MCF 10A (cell line): ENCODE measurements around the gene EVC2. TPM values are rescaled to one million over a fixed set of nuclear protein-coding genes. Genes with fewer than 3 reads are reported as not detected.

Experiments used
- BruUV-seq: library from RNA; stranded (reverse); fragments of 400-500 nt; replicated peaks from 2 replicates; lab custom pipeline; 2021; lab: Mats Ljungman, UMichigan
- CTCF ChIA-PET: fragments of 300-600 bp; sonication (Branson Sonifier 250); formaldehyde crosslinking; extraction: SDS; loops from one replicate; lab custom pipeline; 2021; ENCODE audit warnings: antibody characterized with exemption, inconsistent platforms; lab: Yijun Ruan, JAX
- POLR2A ChIA-PET: fragments of 300-600, 350-650 bp; sonication (Branson Sonifier 250); formaldehyde crosslinking; extraction: SDS; loops from one replicate; lab custom pipeline; 2020; ENCODE audit warnings: antibody characterized with exemption, inconsistent platforms; lab: Yijun Ruan, JAX
- DNase-seq: peaks from one replicate; pipeline ENCODE4 v3.0.0-alpha.2; 2018; ENCODE audit not compliant: unreplicated experiment
- H3K27ac Mint-ChIP-seq: one replicate; pipeline ENCODE4 v1.8.0; 2022; ENCODE audit warnings: mild to moderate bottlenecking, low read depth, mixed read lengths; ENCODE audit not compliant: unreplicated experiment
- H3K27me3 Mint-ChIP-seq: one replicate; pipeline ENCODE4 v1.8.0; 2022; ENCODE audit warnings: mixed read lengths; ENCODE audit not compliant: insufficient read depth, unreplicated experiment
- H3K36me3 Mint-ChIP-seq: one replicate; pipeline ENCODE4 v1.8.0; 2022; ENCODE audit warnings: mild to moderate bottlenecking, moderate library complexity, mixed read lengths; ENCODE audit not compliant: insufficient read depth, unreplicated experiment
- H3K4me1 Mint-ChIP-seq: one replicate; pipeline ENCODE4 v1.8.0; 2022; ENCODE audit warnings: mixed read lengths; ENCODE audit not compliant: insufficient read depth, unreplicated experiment
- H3K4me3 Mint-ChIP-seq: one replicate; pipeline ENCODE4 v1.8.0; 2022; ENCODE audit warnings: mild to moderate bottlenecking, moderate library complexity, mixed read lengths; ENCODE audit not compliant: unreplicated experiment
- H3K9me3 Mint-ChIP-seq: one replicate; pipeline ENCODE4 v1.8.0; 2022; ENCODE audit warnings: mixed read lengths; ENCODE audit not compliant: unreplicated experiment
- intact Hi-C: fragments of 100-400 bp; cut with micrococcal nuclease; formaldehyde crosslinking; loops from 2 replicates; pipeline ENCODE4 v1.14.1; 2022
- total RNA-seq: library from RNA; stranded (reverse); gene quantifications from 2 replicates; pipeline ENCODE4 v1.2.3, GENCODE V29; 2022
- TF ChIP-seq, protein P1 (sequence below): fragments of 200-600 bp; IDR thresholded peaks from one replicate; pipeline ENCODE4 v1.8.0; 2022; ENCODE audit warnings: antibody characterized with exemption, mild to moderate bottlenecking; ENCODE audit not compliant: unreplicated experiment

Gene EVC2
- total RNA-seq, 1 experiment from 2014 or later: 5.5 TPM

DNA sequence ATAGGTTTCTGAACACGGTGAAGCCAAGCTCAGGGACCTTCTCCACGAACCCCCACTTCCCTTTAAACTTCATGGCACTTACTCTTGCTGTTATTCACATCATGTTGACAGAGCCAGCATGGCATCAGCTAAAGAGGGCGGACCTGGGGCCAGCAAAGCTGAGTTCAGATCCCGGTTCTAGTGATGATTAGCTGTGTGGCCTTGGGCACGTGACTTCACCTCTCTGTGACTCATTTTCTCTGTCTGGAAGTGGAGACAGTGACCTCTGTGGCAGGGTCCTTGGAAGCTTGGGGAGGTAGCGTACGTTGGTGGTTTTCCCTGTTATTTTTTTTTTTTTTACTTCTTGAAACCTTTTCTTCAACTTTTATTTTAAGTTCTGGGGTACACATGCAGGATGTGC is 16.0 kb upstream of the EVC2 start:
- POLR2A ChIA-PET: interaction anchor here (2.0 kb wide), 1 partner anchor 50 kb away, joined by 5 read pairs; no protein-coding TSS in a partner anchor
- intact Hi-C loops: no loop called here
- Mint-ChIP-seq H3K27me3 (no peaks in the 10 kb centered on the region), H3K36me3 (peaks cover 32% of the 10 kb centered on the region), H3K4me3 (no peak overlapping the region), H3K4me1 (no peaks in the 10 kb centered on the region), H3K27ac (no peak overlapping the region), H3K9me3 (no peaks in the 10 kb centered on the region)
- CTCF ChIA-PET: interaction anchor here (0.6 kb wide), 1 partner anchor 11 kb away, joined by 3 read pairs; no protein-coding TSS in a partner anchor
- no peak for DNase-seq
- no TSS peak for BruUV-seq
- TF ChIP-seq, protein P1, sequence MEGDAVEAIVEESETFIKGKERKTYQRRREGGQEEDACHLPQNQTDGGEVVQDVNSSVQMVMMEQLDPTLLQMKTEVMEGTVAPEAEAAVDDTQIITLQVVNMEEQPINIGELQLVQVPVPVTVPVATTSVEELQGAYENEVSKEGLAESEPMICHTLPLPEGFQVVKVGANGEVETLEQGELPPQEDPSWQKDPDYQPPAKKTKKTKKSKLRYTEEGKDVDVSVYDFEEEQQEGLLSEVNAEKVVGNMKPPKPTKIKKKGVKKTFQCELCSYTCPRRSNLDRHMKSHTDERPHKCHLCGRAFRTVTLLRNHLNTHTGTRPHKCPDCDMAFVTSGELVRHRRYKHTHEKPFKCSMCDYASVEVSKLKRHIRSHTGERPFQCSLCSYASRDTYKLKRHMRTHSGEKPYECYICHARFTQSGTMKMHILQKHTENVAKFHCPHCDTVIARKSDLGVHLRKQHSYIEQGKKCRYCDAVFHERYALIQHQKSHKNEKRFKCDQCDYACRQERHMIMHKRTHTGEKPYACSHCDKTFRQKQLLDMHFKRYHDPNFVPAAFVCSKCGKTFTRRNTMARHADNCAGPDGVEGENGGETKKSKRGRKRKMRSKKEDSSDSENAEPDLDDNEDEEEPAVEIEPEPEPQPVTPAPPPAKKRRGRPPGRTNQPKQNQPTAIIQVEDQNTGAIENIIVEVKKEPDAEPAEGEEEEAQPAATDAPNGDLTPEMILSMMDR: no peak

DNA sequence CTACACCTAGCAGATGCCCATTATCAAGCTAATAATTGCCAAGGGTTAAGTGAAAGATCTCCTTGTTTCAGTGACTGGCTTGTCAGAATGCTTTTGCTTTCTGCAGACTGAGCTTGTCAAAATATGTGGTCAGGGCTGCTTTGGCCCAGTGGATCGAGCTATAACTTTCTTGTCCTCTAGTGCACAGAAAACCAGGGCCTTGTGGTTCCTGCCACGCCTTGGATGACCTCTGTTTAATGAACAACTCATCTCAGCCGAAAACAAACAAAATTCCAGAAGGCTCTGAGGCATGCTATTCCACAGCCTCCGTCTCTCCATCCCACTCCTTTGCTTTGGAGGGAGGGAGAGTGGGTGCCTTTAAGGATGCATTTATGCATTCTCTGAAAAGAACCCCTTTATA is 14.0 kb upstream of the EVC2 start:
- DNase-seq: no peak
- Mint-ChIP-seq H3K4me3 (no peak overlapping the region), H3K9me3 (no peaks in the 10 kb centered on the region), H3K27ac (no peak overlapping the region), H3K27me3 (no peaks in the 10 kb centered on the region), H3K4me1 (peaks cover 6% of the 10 kb centered on the region), H3K36me3 (peaks cover 46% of the 10 kb centered on the region)
- BruUV-seq: no TSS peak
- intact Hi-C loops: no loop called here
- TF ChIP-seq, protein P1: no peak
- POLR2A ChIA-PET: interaction anchor here (0.9 kb wide), 1 partner anchor 26 kb away, joined by 3 read pairs; no protein-coding TSS in a partner anchor
- CTCF ChIA-PET: no interaction called here

DNA sequence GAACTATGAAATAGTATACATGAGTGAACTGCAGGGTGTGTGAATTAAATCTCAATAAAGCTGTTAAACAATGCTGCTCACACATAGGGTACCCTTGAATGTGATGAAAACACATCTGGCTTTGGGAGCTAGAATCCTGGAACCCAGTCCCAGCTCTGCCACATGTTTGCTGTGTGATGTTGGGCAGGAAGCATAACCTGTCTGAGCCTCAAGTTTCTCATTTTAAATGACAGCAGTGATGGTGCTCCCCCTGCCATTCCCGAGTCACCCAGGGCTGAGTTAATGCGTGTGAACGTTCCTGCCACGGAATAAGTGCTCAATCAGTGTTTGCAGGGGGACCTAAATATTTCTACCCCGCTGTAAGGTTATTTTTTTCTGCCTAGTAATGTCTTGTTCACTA is 13.6 kb upstream of the EVC2 start:
- TF ChIP-seq, protein P1: no peak
- ChIA-PET POLR2A (interaction anchor here (0.9 kb wide), 1 partner anchor 26 kb away, joined by 3 read pairs; no protein-coding TSS in a partner anchor), CTCF (no interaction called here)
- peaks cover 46% of the 10 kb centered on the region for H3K36me3 Mint-ChIP-seq
- intact Hi-C loops: no loop called here
- H3K4me3 Mint-ChIP-seq: no peak overlapping the region
- H3K27me3 Mint-ChIP-seq: no peaks in the 10 kb centered on the region
- no TSS peak for BruUV-seq
- H3K9me3 Mint-ChIP-seq: no peaks in the 10 kb centered on the region
- H3K4me1 Mint-ChIP-seq: peaks cover 10% of the 10 kb centered on the region
- no peak for DNase-seq
- no peak overlapping the region for H3K27ac Mint-ChIP-seq

DNA sequence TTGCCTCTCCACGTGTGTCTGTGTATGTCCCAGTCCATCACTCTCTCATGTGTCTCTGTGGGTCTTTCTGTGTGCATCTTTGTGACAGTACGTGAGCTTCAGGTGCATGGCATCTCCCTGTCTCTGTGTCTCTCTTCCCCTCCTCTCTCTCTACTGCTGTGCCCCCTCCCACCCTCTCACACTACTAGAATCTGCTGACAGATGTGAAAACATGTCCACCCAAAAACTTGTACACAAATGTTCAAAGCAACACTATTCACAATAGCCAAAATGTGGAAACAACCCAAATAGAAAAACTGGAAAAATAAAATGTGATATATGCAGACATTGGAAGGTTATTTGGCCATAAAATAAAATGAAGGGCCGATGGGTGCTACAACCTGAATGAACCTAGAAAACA is 12.6 kb upstream of the EVC2 start:
- H3K27ac Mint-ChIP-seq: no peak overlapping the region
- intact Hi-C loops: no loop called here
- no peaks in the 10 kb centered on the region for H3K9me3 Mint-ChIP-seq
- ChIA-PET POLR2A (no interaction called here), CTCF (interaction anchor here (0.6 to 1.2 kb wide), 2 partner anchors 17 to 73 kb away, joined by 3 to 4 read pairs; no protein-coding TSS in a partner anchor)
- BruUV-seq: no TSS peak
- TF ChIP-seq, protein P1: no peak
- no peak for DNase-seq
- no peaks in the 10 kb centered on the region for H3K27me3 Mint-ChIP-seq
- H3K4me1 Mint-ChIP-seq: peaks cover 14% of the 10 kb centered on the region
- no peak overlapping the region for H3K4me3 Mint-ChIP-seq
- H3K36me3 Mint-ChIP-seq: peaks cover 46% of the 10 kb centered on the region
